Mesendoderm (in vitro differentiated cells): Measurements from ENCODE around the gene JARID2.

ENCODE experiments used
- DNase-seq: peaks from one replicate; pipeline ENCODE4 v3.0.0; 2013
- H2AK5ac ChIP-seq: 2 replicates; pipeline ENCODE4 v1.6.1; 2013; ENCODE audit warnings: low read length, inconsistent platforms
- H2BK120ac ChIP-seq: 2 replicates; pipeline ENCODE4 v1.6.1; 2013; ENCODE audit warnings: low read depth, mild to moderate bottlenecking, low read length, moderate library complexity, mixed read lengths
- H2BK15ac ChIP-seq: replicated peaks from 2 replicates; pipeline ENCODE4 v1.6.1; 2013; ENCODE audit warnings: low read depth, mild to moderate bottlenecking, moderate library complexity
- H2BK5ac ChIP-seq: 2 replicates; pipeline ENCODE4 v1.6.1; 2013; ENCODE audit warnings: low read length, inconsistent platforms
- H3K18ac ChIP-seq: 2 replicates; pipeline ENCODE4 v1.6.1; 2013; ENCODE audit warnings: mild to moderate bottlenecking, low read length, mixed read lengths
- H3K23ac ChIP-seq: one replicate; pipeline ENCODE4 v1.6.1; 2013; ENCODE audit warnings: low read length
- H3K27ac ChIP-seq: 2 replicates; pipeline ENCODE4 v1.5.1; 2013; ENCODE audit warnings: low read depth, mild to moderate bottlenecking, inconsistent platforms, low read length, moderate library complexity
- H3K27me3 ChIP-seq: 2 replicates; pipeline ENCODE4 v1.6.1; 2013; ENCODE audit warnings: low read length, control low read depth, mild to moderate bottlenecking, inconsistent platforms; ENCODE audit not compliant: insufficient read depth, poor library complexity
- H3K36me3 ChIP-seq: 2 replicates; pipeline ENCODE4 v1.6.1; 2013; ENCODE audit warnings: low read length, inconsistent platforms; ENCODE audit not compliant: control insufficient read depth, insufficient read depth
- H3K4ac ChIP-seq: one replicate; pipeline ENCODE4 v1.6.1; 2013; ENCODE audit warnings: low read depth, mild to moderate bottlenecking, low read length, moderate library complexity
- H3K4me1 ChIP-seq: 2 replicates; pipeline ENCODE4 v1.6.1; 2013; ENCODE audit warnings: low read depth, low read length, inconsistent platforms; ENCODE audit not compliant: control insufficient read depth
- H3K4me2 ChIP-seq: 2 replicates; pipeline ENCODE4 v1.6.1; 2013; ENCODE audit warnings: low read length
- H3K4me3 ChIP-seq: 2 replicates; pipeline ENCODE4 v1.5.1; 2013; ENCODE audit warnings: mild to moderate bottlenecking, low read length
- H3K56ac ChIP-seq: one replicate; pipeline ENCODE4 v1.6.1; 2013; ENCODE audit warnings: low read length
- H3K79me1 ChIP-seq: 2 replicates; pipeline ENCODE4 v1.6.1; 2013; ENCODE audit warnings: low read length, inconsistent platforms
- H3K79me2 ChIP-seq: 2 replicates; pipeline ENCODE4 v1.6.1; 2013; ENCODE audit warnings: mild to moderate bottlenecking, low read length; ENCODE audit not compliant: control insufficient read depth, insufficient read depth
- H3K9ac ChIP-seq: 2 replicates; pipeline ENCODE4 v1.6.1; 2013; ENCODE audit warnings: low read length, inconsistent platforms
- H4K5ac ChIP-seq: one replicate; pipeline ENCODE4 v1.6.1; 2013; ENCODE audit warnings: low read length
- H4K8ac ChIP-seq: one replicate; pipeline ENCODE4 v1.6.1; 2013; ENCODE audit warnings: low read depth, mild to moderate bottlenecking, control low read depth, low read length, moderate library complexity
- WGBS: extraction: QIAGEN DNeasy Blood & Tissue Kit; methylation state at CpG from one replicate; pipeline ENCODE4 v1.1.7; 2013; ENCODE audit warnings: low lambda C conversion rate, missing lambda C conversion rate; ENCODE audit not compliant: insufficient coverage; ENCODE audit errors: extremely low coverage; 5-methylcytosine and 5-hydroxymethylcytosine counted together

Gene JARID2

DNA sequence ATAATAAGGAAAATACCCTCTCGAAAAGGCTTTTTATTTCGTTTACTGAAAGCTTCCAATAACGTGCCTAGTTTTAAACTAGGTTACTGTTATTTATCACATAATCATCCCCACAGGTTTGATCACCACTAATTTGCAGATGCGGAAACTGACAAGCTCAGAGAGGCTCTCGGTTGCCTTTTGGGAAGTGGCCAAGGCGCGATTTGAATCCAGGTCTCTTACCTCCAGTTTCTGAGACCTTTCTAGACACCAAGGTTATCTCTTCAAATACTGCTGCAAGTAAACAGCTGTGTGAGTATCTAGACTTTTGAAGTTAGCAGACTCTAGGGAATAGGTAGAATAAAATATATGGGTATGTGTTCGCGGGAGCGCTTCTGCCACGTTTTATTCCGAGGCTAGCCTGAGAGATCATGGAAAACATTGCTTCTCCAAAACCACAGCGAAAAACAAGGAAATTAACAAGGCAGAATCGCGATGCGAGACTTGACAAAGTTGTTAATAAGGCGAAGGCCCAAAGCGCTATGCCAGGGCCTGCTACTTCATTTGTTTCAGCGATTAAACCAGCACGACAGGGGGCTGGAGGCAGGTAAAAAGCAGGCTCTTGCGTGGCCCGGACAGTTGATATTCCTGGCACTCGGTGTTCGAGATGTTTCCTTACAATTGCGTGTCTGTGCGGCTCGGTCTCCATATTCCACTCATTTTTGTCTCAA, 1.8 kb upstream of the JARID2 start:
- Histone ChIP-seq H2BK15ac (no peak overlapping the region), H3K27ac (peak overlapping the region; percentile 53), H3K18ac (peak overlapping the region; percentile 98), H4K5ac (no peak overlapping the region), H3K27me3 (no peaks in the 10 kb centered on the region), H3K79me2 (peaks cover 24% of the 10 kb centered on the region), H3K36me3 (no peaks in the 10 kb centered on the region), H4K8ac (no peak overlapping the region), H2BK5ac (peak overlapping the region; percentile 28), H2BK120ac (no peak overlapping the region), H3K4me2 (peak overlapping the region; percentile 75), H3K56ac (peak overlapping the region; percentile 93), H3K79me1 (peaks cover 1% of the 10 kb centered on the region), H3K4me3 (peak overlapping the region; percentile 54), H3K9ac (peak overlapping the region; percentile 85), H3K23ac (no peak overlapping the region), H3K4me1 (peaks cover 2% of the 10 kb centered on the region), H2AK5ac (no peak overlapping the region), H3K4ac (peak overlapping the region; percentile 97)
- peak; percentile 85 for DNase-seq
- no CpG with 5 or more reads among the region's 27 CpGs for whole genome bisulfite sequencing

DNA sequence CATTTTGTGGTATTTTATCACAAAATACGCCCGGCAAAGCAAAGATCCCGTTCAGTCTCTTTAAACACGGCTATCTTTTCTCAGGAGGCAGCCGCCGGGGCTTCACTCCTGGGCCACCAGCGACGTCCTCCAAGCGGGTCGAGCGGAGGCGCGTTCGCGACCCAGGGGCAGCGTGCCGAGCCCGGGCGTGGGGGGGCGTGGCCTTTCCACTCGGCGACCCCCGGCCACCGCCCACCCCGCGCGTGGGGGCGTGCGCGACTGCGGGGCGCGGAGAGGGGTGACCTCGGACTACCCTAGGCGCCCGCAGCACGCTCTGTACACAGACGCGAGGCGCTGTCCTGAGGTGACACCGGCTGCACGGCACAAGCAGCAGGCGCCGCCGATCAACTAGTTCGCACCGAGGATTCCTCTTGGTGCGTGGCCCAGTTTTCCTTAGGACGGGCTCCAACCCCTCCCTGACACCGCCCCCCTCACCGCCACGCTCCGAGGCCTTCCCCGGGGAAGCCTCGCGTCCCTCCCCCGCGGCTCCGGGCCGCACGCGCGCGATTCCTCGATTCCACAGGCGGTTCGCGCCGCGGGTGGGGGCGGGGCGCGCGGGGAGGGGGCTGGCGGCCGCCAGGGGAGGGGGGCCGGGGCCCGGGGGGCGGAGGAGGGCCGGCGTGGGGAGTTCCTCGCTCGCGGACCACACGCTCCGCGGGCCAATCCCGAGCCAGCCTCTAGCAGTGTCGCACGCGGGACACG, 1.1 kb upstream of the JARID2 start:
- no CpG with 5 or more reads among the region's 92 CpGs for WGBS
- Histone ChIP-seq H2BK5ac (peak overlapping the region; percentile 28), H3K27ac (peak overlapping the region; percentile 47), H3K18ac (peak overlapping the region; percentile 98), H4K5ac (no peak overlapping the region), H3K9ac (peak overlapping the region; percentile 85), H3K79me2 (peaks cover 31% of the 10 kb centered on the region), H3K23ac (no peak overlapping the region), H3K4me3 (peak overlapping the region; percentile 54), H3K4ac (peak overlapping the region; percentile 97), H3K27me3 (no peaks in the 10 kb centered on the region), H3K56ac (peak overlapping the region; percentile 93), H3K36me3 (no peaks in the 10 kb centered on the region), H3K4me1 (peaks cover 9% of the 10 kb centered on the region), H2AK5ac (no peak overlapping the region), H2BK120ac (no peak overlapping the region), H4K8ac (no peak overlapping the region), H3K79me1 (peaks cover 2% of the 10 kb centered on the region), H2BK15ac (no peak overlapping the region), H3K4me2 (peak overlapping the region; percentile 75)
- DNase-seq = peak; percentile 84

DNA sequence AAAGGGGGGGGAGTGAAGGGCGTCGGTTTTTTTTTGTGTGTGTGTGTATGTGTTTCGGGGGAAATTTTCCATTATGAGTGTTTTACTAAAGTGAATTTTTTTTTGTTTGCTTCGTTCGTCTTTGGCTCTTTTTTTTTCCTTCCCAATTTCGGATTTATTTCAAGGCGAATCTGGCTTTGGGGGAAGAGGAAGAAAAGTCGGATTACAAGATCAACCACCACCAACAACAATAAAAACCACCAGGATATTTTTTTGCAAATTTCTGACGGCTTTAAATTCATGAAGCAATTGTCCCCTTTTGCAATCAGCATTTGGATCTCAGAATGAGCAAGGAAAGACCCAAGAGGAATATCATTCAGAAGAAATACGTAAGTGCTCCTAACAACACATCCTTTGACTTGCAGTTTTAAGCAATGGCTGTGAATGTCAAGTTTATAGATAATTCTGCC, 372 bp downstream of the JARID2 start:
- H3K79me1 ChIP-seq = peaks cover 2% of the 10 kb centered on the region
- no peak overlapping the region for H4K5ac ChIP-seq
- peak overlapping the region; percentile 31 for H3K18ac ChIP-seq
- peak overlapping the region; percentile 5 for H3K27ac ChIP-seq
- DNase-seq = no peak
- H3K9ac ChIP-seq = peak overlapping the region; percentile 98
- WGBS = no CpG with 5 or more reads among the region's 10 CpGs
- H4K8ac ChIP-seq = no peak overlapping the region
- peak overlapping the region; percentile 96 for H3K4me3 ChIP-seq
- no peaks in the 10 kb centered on the region for H3K27me3 ChIP-seq
- no peak overlapping the region for H2AK5ac ChIP-seq
- H3K56ac ChIP-seq = peak overlapping the region; percentile 82
- no peak overlapping the region for H3K4ac ChIP-seq
- no peaks in the 10 kb centered on the region for H3K36me3 ChIP-seq
- H3K23ac ChIP-seq = no peak overlapping the region
- H3K4me1 ChIP-seq = peaks cover 10% of the 10 kb centered on the region
- peak overlapping the region; percentile 75 for H2BK120ac ChIP-seq
- H3K79me2 ChIP-seq = peaks cover 45% of the 10 kb centered on the region
- H2BK15ac ChIP-seq = no peak overlapping the region
- peak overlapping the region; percentile 45 for H3K4me2 ChIP-seq
- no peak overlapping the region for H2BK5ac ChIP-seq

DNA sequence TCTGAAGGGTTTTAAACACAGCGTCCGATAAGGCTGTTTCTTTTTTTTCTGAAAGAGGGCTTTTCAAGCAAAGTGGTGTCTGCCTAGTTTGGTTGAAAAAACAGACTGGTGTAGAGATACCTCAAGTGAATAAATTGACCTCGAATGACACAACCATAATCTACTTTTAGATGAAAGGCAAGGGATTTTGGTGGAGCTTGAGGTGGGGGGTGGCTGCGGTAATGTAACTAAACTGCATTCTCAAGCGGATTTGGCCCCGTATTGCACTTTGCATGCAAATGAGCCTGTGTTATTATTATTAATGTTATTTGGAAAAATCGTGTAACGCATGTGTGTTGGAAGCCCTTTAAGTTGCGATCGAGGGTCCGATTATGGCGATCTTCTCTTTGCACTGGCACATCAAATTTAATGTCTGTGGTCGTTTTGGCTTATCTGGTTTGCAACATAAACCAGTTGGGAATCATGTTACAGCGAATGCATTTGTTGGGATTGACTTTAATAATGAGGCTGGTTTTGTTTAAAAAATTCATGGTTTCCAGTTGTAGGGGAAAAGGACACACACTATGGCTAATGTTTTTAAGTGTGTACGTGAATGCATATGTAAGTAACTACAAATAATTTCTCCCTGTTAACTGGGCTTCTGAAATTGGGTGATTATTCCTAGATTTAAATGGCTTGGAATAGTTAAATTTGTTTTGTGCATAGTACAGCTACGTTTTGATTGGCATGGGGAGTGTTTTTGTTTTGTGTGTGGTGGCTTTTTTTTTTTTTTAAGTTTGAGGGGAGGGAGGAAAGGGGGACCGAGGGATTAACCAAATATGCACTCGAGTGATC, 1.0 kb downstream of the JARID2 start:
- Histone ChIP-seq H3K36me3 (no peaks in the 10 kb centered on the region), H3K27me3 (no peaks in the 10 kb centered on the region), H3K56ac (peak overlapping the region; percentile 82), H3K9ac (peak overlapping the region; percentile 98), H2BK120ac (no peak overlapping the region), H3K18ac (peak overlapping the region; percentile 64), H4K8ac (no peak overlapping the region), H3K79me2 (peaks cover 50% of the 10 kb centered on the region), H3K4ac (no peak overlapping the region), H4K5ac (no peak overlapping the region), H3K4me2 (peak overlapping the region; percentile 45), H2AK5ac (no peak overlapping the region), H3K4me3 (peak overlapping the region; percentile 96), H3K23ac (no peak overlapping the region), H3K27ac (no peak overlapping the region), H3K79me1 (peaks cover 2% of the 10 kb centered on the region), H3K4me1 (peaks cover 10% of the 10 kb centered on the region), H2BK15ac (no peak overlapping the region), H2BK5ac (no peak overlapping the region)
- DNase-seq = no peak
- WGBS = no CpG with 5 or more reads among the region's 18 CpGs

DNA sequence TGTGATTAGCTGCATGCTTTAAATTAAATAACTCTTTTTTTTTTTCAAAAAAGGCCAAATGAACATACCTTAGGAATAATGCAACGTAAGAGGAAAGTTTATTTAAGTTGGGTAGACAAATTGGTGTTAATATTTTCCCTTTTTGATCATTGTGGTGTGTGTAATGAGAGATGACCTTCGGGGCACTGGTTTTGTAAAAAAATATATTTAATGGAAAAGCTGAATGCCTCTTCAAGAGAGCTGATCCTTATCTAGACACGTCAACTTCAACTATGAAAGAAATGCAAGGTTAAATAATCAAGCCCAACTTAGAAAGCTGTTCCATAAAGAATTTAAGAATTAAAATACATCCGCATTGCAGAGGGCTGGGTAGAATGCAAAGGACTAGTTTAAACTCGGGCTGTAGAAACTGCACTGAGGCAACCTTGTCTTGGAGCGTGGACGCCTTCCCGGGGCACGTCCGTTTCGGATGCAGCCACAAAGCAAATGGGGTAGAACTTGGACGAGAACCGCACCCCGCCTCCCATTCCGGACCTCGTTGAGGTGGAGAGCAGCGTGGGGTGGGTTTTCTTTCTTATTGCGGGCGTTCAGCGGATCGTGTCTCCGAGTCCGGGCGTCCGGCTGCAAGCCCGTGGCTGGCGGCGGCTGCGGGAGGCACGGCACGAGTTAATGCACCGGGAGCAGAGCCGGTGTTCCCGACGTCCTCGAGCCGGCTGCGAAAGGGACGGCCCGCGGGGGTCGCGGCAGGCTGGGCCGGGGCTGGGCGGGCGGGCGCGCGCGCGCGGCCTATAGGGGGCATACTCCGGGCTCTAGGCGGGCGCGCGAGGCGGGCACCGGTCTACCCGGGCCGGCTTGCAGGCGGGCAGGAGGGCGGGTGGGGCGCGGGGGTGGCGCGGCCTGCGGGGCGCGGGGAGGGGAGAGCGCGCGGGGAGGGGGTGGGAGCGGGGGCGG, 1.9 kb downstream of the JARID2 start:
- Histone ChIP-seq H3K79me1 (peaks cover 2% of the 10 kb centered on the region), H2BK15ac (no peak overlapping the region), H3K4me2 (peak overlapping the region; percentile 59), H3K4me3 (peak overlapping the region; percentile 96), H3K79me2 (peaks cover 58% of the 10 kb centered on the region), H3K56ac (peak overlapping the region; percentile 97), H3K4ac (peak overlapping the region; percentile 89), H3K27me3 (no peaks in the 10 kb centered on the region), H4K5ac (no peak overlapping the region), H3K27ac (peak overlapping the region; percentile 94), H3K9ac (peak overlapping the region; percentile 98), H2BK5ac (peak overlapping the region; percentile 67), H2AK5ac (no peak overlapping the region), H3K23ac (peak overlapping the region; percentile 97), H2BK120ac (peak overlapping the region; percentile 35), H4K8ac (no peak overlapping the region), H3K18ac (peak overlapping the region; percentile 96), H3K4me1 (peaks cover 11% of the 10 kb centered on the region), H3K36me3 (no peaks in the 10 kb centered on the region)
- no CpG with 5 or more reads among the region's 75 CpGs for WGBS
- DNase-seq = peak; percentile 70
